ENCODE results near the gene MYL10.

The MYL10 gene

DNA sequence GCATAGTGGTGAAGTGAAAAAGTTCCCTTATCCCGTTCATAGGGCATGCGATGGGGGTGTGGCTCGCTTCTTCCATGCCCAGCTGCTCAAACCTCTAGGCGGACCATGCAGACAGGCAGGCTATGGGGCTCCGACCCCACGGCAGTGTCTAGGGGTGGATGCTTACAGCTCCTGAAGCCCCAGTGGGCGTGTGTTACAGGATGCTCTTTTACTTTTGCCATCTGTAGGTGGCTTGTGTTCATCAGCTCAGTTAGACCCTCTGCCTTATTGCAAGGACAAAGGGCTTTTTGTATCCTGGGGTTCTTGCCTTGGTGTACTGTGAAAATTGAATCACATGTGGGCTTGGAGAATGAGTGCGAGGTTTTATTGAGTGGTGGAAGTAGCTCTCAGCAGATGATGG is at the start of gene MYL10:
Gene MYL10 (minus strand): TSS at position 126 of the 400 bp plus-strand sequence. CDS start 178 bp downstream, outside the sequence.
- DNase-seq, result no peak

DNA sequence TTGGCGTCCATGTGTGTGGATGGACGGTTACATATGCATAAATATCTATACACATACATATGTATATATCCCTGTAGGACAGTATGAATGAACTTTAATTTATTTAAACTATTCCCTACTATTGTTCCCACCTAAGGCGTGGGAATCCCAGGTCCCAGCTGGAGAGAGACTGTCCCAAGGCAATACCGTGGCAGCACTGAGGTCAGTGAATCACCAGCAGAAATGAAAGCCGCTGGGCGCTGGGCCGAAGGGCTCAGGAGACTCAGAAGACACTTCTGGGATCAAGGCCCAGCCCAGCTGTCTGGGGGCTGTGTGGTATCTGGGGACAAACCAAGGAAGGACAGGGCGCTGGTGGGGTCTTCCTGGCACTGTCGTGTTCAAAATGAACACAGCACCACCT is 49.6 kb upstream of the MYL10 start:
- DNase-seq, result no peak

DNA sequence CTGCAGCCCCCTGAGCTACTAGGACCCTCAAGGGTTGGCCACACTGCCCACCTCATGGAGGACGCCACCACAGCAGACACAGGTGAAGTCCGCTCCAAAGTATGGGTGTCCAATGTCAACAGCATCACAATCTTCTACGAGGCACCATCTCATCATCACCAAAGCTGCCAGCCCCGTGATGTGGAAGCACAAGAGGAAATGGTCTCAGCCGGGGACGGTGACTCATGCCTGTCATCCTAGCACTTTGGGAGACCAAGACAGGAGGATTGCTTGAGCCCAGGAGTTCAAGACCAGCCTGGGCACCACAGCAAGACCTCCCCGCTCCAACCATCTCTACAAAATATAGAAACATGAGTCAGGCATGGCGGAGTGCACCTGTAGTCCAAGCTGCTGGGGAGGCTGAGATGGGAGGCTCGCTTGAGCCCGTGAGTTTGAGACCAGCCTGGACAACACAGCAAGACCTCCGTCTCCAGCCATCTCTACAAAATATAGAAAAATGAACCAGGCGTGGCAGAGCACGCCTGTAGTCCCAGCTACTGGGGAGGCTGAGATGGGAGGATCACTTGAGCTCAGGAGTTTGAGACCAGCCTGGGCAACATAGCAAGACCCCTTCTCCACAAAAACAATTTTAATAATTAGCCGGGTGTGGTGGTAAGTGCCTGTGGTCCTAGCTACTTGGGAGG is 48.8 kb upstream of the MYL10 start:
- DNase-seq, result no peak

DNA sequence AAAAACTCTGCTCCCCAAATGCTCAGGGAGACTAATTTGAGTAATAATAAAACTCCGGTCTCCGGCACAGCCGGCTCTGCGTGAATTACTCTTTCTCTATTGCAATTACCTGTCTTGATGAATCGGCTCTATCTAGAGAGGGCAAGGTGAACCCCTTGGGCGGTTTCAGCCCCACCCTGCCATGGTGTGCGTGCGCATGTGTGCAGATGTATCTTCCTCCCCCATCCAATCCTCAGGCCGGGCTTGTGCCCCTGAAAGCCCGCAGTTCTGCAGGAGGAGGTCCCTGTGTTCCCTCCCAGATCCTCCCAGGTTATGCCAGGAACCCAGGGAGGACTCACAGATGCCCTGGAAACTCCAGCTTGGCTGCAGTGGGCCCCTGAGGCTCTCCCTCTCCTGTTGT is 48.3 kb upstream of the MYL10 start:
- no peak for DNase-seq

DNA sequence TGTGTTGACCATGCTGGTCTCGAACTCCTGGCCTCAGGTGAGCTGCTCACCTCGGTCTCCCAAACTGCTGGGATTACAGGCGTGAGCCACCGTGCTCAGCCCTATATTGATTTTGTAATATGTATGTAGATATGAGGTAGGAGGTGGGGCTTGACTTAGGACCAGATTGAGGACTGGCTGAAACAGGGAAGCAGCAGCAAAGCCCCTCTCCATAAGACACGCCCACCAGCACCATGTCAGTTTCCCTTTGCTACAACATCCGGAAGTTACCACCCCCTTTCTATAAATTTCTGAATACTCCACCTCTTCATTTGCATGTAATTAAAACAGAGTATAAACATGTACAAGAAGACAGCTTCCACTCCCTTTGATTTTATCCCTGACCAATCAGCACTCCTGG is 47.9 kb upstream of the MYL10 start:
- DNase-seq, result no peak

DNA sequence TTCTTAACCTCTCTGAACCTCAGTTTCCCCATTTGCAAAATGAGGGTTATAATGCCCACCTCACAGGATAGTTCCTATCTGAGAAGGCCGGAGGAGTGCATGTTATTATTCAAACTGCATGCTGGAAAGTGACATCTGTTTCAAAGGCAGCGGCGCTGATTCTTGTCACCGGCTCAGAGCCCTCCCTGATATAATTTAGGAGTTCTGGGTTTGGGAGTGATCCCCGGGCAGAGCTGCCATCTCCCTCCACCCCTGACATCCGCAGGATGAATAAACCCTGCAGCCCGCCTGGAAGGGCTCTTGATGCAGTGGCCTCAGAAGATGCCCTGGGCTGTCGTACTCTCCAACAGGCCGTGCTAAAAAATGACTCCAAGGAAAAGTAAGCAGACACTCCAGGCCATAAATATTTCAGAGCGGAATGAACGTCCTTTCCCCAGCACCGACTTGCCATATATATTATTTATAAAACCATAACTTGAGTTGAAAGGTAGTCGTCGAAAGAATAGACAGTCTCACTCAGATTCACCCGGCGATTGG is 47.0 kb upstream of the MYL10 start:
- no peak for DNase-seq

DNA sequence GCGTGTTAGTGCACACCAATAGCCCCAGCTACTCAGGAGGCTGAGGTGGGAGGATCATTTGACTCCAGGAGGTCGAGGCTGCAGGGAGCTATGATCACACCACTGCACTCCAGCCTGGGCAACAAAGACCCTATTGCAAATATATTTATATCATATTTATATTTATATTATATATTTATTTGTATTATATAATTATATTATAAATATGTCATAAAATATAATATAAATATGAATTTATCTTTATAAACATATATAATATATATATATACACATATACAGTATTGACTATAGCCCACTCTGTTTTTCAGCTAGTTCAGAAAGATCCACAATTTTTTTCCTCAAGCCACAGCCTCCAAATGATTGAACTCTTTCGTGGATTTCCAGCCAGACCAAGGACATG is 45.3 kb upstream of the MYL10 start:
- no peak for DNase-seq

DNA sequence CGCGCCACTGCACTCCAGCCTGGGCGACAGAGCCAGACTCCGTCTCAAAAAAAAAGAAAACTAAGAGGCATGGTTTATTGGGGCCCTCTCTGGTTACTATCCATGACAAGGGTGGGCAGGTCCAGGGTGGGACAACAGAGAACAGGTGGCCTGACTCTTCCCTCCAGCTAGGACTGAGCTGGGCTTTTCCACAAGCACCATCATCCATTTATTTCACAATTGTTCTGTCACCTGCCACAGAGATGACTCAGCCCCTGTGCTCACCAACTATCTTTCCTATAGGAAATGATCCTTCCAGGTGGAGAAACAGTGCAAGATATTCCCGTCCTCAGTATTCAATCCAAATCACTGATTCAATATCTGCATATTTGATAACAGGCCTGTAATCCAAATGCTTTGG is 44.9 kb upstream of the MYL10 start:
- DNase-seq, result no peak

DNA sequence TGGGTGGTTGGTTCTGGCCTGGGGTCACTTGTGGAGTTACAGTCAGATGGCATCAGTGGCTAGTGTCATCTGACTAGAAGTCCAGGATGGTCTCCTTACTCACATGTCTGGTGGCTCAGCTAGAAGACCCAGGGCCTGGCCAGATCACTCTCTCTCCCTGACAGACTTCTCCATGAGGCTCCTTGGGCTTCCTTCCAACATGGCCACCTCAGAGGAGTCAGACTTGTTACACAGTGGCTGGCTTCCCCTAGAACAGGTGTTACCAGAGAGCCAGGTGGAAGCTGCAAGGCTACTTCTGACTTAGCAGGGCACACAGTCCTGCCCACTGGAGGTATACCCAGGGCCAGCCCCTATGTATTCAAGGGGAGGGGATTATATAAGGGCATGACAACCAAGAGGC is 44.2 kb upstream of the MYL10 start:
- no peak for DNase-seq

DNA sequence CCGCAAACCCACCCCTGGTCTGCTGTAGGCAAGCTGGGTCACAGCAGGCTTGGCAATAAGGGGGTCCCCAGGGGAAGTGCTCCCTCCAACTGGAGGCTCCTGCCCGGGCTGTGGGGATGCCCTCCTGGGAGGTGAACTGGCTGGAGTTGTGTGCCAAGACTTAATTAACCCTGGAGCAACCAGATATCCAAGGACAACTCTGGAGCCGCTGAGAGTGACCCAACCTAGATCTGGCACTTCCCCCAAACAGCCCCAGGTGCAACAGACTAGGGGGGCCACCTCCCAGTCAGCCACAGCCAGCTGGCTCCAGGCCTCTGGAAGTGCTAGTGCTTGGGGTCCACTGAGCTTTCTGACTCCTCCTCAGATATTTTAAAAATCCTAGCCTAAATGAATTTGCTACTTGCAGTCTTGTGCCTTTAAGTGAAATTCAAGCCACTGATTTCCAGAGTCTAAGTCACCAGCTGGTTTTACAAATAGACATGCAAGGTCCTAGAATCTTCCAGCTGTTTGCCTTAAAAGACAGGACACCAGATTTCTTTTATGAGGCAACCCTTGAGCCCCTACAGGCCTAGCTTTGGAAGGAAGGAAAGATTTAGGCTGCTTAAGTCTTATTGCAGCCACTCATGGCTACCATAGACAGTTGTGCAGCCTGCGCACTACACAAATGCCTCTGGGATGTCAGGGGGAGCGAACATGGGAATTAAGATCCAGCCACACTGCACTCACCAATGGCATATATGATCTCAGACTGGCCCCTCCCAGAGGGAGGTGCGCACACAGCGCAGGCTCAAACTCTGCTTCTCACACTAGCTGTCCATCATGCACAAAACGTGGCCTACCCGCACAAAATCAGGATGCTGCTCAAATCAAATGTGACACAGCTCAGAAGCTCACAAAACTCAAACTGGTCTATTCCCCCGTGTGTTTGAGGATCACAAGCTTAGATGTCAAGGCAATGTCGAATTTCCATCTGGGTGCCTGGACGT is 42.6 kb upstream of the MYL10 start:
- no peak for DNase-seq

DNA sequence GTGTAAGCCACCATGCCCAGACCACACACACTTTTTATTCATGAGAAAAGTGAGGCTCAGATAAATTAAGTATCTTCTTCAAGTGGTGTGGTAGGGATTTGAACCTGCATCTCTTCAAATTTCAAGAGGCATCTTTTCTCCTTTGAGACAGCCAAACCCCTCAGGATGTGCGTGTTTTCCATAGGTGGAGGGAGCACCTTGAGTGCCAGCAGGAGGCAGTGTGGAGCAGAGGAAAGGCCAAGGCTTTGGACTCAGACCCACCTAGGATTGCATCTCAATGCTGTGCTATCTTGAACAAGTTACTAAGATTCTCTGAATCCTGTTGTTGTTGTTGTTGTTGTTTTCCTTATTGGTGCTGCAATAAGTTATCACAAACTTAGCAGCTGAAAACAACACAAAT is 40.2 kb upstream of the MYL10 start:
- no peak for DNase-seq

DNA sequence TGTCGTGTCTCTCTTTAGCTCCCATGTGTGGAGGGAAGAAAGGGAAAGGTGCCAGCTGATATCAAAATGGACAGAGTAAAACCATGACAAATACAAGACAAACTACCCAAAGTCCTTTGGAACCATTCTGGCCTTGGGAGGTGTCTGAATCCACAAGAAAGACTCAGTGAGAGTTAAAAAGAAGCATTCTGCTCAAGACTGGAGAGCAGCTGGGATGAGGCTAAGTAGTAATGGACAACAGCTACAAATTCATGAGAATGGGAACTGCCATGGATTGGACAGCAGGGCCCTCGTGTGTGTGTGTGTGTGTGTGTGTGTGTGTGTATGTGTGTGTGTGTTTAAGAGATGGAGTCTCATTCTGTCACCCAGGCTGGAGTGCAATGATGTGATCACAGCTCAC is 39.6 kb upstream of the MYL10 start:
- DNase-seq, result no peak

DNA sequence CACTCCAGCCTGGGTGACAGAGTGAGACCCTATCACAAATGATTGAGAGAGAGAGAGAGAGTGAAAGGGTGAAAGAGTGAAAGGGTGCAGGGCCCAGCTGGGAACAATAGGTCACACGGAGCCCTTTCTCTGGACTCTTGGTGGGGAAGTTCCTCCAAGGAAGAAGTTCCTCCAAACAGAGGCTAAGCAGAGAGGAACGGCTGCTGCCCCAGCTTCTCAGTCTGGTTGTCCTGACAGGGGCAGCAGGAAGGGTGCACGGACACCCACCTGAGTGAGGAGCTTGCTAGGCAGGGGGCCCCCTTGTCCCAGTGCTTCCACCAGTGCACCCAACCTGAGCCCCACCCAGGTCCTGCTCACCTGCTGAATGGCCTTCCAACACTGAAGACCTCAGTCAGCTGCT is 38.8 kb upstream of the MYL10 start:
- DNase-seq, result no peak

DNA sequence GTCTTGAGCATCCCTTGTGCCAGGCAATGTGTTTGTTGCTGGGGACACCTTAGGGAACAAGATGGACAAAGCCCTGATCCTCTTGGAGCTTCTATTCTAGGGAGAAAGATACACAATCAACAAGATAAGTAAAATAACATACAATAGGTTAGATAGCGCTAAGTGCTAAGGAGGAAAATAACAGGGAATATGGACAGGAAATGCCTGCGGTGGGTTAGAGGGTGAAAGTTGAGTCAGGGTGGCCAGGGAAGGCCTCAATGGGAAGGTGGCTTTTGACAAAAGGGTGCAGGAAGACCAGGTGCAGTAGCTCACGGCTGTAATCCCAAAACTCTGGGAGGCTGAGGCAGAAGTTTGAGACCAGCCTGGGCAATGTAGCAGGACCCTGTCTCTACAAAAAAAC is 38.3 kb upstream of the MYL10 start:
- DNase-seq, result no peak

DNA sequence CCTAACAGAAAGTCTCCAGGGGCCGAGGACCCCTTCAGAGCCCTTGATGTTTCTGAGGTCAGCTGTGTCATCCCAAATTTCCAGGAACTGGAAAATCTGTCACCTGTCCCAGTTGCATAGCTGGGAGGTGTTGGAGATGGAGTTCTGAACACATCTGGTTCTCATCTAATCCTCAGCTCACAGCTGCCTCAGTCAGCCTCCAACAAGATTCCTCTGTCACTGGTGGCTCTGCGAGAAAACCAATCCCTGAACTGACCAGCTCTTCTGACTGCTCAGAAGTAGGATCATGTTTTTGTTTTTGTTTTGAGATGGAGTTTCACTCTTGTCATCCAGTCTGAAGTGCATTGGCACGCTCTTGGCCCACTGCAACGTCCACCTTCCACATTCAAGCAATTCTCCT is 37.6 kb upstream of the MYL10 start:
- no peak for DNase-seq

DNA sequence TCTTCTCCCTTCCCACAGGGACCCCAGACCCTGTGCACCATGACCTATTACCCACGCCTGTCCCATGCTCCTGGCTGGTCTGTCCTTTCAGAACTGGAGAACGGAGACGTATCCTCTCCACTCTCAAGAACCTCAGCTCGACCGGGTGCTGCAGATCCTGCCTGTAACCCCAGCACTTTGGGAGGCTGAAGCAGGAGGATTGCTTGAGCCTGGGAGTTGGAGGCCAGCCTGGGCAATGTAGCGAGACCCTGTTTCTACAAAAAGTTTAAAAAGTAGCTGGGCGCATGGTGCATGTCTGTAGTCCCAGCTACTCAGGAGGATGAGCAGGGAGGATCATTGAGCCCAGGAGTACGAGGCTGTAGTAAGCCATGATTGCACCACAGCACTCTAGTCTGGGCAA is 37.2 kb upstream of the MYL10 start:
- DNase-seq, result no peak

DNA sequence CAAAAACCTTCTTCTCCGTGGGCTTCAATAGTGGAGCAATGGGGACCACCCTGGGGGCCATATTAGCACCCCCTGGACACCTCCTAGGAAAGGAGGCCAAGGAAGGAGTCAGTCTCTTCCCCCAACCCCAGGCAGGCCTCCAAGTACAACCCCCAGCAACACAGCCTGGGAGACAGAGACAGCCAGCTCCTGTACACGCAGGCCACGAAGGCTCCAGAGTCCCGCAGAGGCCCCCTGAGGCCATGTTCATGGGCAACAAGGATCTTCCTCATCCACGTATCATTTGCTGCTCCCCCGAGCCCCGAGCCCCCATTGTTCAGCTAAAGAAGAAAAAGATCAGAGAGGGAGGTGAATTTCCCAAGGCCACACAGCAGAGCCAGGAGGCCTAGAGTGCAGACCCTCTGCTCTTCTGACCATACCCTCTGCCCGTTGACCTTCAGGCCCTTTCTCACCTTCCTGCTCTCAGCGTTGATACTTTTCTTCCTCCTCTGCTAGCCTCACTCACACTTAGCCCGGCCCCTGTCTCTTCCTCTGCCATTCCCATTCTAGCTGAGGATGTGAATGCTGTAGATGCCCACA is 35.9 kb upstream of the MYL10 start:
- no peak for DNase-seq

DNA sequence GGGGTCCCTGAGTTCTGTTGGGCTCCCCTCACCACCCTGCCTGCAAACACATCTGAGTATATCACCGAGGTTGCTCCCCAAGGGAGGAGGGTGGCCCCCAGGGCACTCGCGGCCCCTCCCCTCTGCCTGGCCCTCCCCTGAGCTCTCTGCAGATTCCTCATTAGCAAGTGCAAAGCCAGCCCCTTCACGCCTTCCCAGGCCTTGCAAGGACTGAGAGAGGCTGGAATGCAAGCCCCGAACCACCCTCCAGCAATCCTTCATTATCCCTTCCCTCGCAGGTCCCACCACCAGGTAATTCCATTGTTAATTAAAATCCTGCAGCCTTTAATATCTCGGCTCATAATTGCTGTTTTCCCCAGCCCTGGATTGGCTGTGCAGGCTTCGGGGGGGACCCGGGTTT is 35.3 kb upstream of the MYL10 start:
- no peak for DNase-seq

DNA sequence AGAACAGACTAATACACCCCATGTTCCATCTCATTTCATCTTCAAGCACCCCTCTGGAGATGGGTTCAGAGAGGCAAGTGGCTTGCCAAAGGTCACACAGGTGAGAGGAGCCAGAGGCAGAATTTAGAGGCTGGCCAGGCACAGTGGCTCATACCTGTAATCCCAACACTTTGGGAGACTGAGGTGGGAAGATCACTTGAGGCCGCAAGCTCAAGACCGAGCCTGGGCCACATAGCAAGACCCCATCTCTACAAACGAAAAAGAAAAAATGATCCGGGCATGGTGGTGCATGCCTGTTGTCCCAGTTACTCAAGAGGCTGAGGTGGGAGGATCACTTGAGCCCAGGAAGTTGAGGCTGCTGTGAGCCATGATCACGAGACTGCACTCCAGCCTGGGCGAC is 34.7 kb upstream of the MYL10 start:
- no peak for DNase-seq

DNA sequence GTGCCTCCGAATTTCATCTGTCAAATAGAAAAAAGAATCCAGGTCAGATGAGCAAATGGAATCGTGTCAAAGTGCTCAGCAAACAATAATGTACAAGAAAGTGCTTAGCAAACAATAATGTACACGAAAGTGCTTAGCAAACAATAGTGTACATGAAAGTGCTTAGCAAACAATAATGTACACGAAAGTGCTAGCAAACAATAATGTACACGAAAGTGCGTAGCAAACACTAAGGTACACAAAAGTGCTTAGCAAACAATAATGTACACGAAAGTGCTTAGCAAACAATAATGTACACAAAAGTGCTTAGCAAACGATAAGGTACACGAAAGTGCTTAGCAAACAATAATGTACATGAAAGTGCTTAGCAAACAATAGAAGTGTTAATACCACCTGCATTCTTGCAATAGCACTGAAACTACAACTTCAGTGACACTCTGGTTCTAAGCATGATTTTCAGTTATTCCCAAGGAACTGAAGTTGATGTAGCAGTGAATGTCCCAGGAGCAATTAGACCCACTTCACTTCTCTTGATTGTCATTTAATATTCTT is 33.4 kb upstream of the MYL10 start:
- DNase-seq, result no peak

DNA sequence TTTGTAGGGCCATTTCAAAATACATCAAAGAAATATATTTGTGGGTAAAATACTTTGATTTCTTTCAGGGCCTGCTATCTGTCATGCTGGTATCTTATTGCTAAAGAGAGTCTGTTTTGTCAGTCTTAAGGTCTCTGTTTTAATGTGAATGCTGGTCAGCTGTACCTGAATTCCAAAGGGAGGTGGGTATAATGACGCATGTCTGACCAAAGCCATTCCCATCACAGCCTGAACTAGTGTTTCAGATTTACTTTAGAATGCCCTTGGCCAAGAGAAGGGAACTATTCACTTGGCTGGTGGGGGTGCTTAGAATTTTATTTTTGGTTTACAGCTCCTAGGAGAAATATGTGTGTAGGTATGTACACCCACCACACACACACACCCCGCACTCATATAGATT is 30.6 kb upstream of the MYL10 start:
- DNase-seq, result no peak

DNA sequence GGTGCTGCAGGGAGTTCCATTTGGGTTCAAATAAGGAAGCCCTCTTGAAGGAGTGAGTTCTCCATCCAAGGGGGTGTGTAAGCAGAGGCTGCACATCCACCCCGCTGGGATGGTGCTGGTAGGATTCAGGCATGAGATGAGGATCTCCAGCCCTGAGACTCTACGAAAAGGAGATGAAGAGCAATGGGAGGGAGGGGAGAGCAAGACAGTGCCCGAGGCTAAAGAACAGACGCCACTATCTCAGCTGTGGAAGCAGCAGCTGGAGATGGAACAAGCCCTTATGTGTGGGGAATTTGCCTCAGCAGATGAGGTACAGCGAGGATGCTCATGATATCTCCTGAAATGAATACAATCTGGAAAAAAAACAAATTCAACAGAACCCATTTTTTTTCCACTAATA is 28.1 kb upstream of the MYL10 start:
- no peak for DNase-seq

DNA sequence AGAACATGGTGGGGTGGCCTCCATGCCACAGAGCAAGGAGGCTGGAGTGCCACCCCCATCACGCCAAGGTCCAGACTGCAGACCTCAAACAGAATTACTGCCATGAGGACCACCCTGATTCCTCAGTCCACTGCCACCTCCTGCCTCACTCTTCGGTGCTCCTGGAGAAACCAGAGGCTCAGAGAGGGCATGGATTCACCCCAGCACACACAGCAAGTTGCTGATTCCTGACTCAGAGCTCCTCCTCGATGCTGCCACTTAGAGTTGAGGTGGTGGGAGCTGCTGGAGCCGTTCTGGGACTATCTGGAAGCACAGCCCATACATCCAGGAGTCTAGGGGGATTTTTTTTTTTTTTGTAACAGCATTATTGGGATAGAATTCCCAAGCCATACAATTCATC is 22.0 kb upstream of the MYL10 start:
- DNase-seq, result no peak
